ENCODE data around the gene COL23A1.

COL23A1 gene

DNA sequence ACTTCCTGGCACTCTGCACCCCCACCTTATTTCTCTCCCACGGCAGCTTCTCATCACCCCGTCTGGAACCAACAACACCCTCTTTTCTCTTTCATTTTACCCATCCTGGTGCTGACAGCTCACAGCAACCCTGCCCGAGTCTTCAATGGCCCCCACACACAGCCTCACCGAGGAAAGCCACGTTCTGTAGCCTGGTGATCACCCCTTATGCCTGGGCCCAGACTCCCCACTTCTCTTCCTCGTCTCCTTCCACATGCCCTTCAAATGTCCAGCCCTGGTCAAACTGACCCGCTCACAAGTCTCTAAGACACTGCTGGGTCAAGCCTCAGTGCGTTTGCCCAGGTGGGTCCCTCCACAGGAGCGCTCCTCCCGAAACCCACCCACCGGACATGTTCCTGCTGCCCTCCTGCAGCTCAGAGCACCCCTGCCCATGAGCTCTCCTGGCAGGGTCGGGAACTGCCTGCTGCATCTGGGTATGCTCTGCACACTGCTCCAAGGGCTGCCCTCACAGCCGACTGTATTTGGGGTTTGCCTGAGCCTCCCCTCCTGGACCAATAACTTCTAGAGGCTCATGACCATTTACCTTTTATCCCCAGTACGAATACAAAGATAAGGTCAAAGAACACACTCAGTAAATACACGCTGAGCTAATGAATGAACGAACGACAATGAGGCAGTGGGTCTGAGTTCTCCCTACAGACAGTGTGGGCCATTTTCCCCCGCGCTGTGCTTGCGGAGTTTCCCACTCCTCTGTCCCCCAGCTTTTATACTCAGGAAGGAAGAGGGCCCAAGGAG lies 202.9 kb downstream of the COL23A1 start:
- DNase-seq = no peak

- no peak for DNase-seq
Observed at GRCh38 chr5:178386336-178386931, 203.8 kb downstream of the COL23A1 start.

GRCh38 chr5:178385496-178385890 lies 204.7 kb downstream of the COL23A1 start:
- no peak for DNase-seq

DNA sequence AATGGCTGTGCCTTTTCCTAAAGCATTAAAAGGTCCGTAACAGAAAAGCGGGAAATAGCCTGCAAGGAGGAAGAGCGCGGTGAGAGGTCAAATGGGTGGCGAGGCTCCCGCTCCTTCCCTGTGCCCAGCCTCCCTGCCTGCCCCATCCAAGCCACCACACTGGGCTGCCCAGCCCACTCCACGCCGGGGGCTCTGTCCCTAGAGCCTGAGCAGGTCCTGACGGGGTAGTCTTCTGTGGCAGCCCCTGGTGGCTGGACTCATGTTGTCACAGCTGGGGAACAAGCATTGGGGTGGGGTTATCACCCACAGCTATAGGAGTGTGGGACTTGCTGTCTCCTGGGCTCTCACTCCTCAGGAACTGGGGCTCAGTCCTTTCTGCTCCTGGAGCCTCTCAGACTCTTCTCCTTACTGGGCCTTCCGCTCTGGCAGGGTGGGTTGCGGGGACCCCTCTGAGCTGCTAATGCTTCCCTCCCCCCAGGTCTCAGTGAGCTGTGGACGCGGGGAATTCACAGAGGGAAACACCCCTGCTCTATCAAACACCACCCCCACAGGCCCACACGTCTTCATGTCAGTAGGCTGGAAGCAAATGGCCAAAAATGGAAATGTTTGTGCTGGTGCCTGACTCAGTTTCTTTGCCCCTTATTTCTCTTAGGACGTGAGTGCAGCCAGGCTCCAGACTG lies 205.2 kb downstream of the COL23A1 start:
- DNase-seq = no peak

- no peak for DNase-seq
Observed at GRCh38 chr5:178383919-178384815, 206.0 kb downstream of the COL23A1 start.

DNA sequence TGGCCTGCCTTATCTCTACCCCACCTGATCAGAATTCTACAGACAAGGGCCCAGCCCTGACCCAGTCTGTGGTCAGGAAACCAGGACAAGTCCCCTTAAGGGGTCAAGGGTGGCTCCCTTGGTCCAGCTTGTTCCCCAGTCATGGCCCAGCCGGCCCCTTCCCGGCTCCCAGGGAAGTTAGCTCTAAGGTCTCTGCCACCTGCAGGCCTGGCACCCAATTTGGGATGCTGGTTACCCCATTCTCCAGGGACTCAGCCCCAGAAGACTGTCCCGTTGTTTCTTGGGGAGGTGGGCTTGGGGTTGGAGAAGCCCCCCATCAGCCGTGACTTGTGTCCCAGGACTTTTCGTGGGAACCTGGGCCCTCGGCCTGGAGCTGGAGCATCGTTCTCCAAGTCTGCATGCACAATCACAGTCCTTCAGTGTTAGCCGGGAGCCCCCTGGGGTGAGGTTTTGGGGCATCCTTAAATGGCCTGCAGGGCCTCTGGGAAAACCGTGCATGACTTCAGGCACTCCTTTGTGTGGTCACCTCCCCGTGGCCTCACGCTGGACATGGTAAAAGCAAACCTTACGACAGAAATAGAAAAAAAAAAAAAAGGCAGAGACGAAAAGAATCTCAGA lies 206.8 kb downstream of the COL23A1 start:
- DNase-seq = no peak

DNA sequence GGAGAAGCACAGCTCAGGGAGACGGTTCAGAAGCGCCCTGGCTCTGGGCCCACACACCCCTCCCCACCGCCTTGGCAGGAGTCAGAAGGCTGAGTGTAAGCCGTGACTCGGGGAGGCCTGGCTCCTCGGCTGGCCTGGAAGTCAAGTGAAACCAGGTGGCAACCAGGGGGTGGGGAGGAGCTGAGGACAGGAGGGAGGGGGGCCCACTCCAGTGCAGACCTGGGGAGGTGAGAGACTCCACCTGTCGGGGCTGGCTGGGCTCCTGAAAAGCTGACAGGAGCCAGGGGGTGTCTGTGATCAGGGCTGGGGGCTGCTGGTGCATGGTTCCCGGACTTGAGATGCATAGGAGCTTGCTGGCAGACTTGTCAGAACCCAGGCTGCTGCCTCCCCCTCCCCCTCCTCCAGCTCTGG lies 207.4 kb downstream of the COL23A1 start:
- DNase-seq = no peak

DNA sequence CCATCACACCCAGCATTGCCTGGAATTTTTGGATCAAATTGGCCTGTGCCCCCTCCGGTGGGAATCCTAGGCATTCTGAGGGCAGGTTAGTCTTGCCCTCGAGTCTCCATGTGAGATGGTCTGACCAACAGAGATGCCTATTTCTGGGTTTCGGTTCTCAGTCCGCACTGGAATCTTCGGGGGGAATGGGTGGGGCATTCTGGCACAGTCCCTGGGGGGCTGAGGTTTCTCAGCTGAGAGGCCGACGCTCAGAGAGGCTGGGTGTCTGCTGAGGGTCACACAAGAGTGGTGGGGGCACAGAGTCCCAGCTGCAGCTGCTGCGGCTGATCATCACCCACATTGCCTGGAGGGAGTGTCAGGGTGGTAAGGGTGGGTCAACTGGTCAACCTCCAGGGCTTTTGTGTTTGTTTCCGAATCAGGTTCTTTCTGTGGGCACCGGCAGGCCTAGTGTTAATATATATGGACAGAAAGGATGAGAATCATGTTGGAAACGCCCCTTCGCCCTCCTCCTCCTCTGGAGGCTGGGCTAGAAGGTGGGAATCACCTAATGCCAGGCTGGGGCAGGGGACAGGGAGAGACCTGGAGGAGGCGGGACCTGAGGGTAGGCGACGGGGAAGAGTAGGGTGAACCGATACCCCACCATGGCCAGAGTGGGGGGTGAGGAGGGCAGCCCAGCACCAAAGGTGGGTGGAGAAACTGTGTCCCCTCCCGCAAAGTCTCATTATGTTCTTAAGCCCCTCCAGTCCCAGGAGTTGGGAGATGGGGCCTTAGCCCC lies 208.1 kb downstream of the COL23A1 start:
- DNase-seq = no peak

- DNase-seq = no peak
Observed at GRCh38 chr5:178381206-178381605, 209.0 kb downstream of the COL23A1 start.

DNA sequence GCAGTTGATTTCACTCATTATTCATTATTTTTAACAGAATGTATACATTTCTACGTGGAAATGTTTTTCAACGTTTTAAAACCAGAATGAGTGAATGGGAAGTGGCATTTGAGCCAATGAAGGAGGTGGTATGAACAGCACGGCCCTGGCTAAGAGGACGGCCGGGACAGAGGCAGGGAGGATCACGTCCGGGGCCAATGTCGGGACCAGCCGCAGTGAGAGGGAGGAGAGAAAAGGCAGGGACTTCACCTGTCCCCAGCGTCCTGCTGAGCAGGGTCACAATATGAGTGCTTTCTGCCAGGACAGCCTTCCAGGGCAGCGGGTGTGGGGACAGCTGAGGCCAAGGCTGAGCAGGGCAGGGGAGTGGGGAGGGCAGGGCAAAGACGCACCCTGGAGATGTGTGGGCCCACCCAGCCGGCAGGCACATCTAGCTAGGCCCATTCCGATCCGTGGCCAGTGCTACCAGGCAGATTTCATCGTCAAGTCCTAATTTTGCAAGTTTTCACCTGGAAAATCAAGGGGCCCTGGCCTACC lies 209.6 kb downstream of the COL23A1 start:
- no peak for DNase-seq

- no peak for DNase-seq
Observed at GRCh38 chr5:178380086-178380485, 210.1 kb downstream of the COL23A1 start.

DNA sequence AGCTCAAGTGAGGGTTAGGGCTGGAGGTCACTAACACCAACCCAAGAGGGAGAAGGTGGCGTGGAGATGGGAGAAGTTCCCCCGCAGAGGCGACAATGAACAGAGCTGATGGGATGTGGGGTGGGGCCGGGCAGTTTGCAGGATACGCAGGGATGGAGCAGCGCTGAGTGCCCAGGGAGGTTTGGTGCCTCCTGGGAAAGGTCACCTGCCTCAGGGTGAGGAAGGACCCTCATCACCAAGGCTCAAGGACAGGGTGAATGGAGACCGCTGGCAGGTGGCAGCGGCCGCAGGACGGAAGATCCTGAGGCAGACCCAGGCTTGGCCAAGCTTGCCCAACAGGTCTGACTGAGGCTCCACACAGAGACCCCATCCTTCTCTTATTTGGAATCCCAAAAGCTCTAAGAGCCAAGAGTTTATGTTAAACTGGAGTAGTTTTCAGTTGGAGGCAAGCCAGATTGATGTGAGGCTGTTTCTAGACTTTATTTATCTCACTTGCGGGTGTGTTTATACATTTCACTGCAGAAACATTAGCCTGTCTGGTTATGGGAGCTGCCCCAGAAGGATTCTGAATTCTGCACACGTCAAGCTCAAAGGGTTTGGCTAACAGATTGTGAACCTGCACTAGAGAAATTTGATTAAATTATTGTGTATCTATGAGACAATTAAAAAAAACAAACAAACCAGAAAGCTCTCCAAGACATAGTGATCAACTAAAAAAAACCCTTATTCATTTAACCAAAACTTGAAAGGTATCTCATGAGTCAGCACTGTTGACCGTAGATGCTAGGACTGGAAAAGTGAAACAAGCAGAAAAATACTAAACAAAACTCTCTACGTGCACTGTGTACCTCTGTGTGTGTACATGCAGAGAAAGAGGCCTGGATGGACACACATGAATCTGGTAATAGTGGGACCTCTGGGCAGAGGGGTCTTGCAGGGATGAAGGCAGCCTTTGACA lies 211.4 kb downstream of the COL23A1 start:
- DNase-seq = no peak

- DNase-seq = no peak
Observed at GRCh38 chr5:178377583-178378270, 212.5 kb downstream of the COL23A1 start.

DNA sequence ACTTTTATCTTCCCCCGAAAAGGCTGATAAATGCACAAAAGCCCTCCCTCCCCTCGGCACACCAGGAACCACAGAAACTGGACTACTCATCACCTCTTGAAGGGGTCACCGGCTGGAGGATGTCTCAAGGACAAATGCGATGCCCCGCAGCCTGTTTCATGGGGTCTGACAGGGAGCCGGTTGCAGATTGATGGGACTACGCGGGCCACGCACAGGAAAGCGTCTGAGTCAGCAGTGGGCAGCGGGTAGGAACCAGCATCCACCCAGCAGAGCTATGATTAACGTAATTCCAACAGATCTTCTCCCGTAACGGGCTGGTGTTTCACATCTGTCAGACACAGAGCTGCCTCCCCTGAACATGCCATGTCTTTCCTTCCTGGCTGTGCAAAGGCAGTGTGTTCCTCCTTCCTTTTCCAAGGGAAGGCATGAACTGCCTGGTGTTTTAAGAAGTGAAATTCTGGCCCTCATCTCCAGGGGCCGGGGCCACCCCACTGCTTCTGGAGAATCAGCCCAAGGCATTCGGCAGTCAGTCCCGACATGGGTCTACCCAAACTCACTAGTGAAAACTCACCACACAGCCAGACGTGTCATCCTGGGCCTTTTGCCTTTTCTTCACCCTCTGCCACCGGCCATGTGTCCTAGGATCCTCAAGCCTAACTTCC lies 213.1 kb downstream of the COL23A1 start:
- DNase-seq = no peak

DNA sequence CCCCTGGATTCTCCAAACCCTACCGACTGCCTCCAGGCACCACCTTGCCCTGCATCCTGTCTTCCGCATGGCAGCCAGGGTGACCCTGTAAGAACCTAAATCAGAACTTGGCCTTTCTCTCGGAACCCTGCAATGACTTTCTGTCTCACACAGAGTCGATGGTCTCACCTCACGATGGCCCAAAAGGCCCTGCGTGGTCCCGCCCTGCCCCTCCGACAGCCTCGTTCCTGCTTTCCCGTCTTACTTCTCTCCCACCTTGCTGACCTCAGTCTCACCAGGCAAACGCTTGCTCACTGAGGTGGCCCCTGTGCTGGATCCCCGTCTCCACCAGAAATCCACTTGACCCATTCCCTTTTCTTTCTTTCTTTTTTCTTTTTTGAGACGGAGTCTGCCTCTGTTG lies 214.8 kb downstream of the COL23A1 start:
- DNase-seq = no peak

DNA sequence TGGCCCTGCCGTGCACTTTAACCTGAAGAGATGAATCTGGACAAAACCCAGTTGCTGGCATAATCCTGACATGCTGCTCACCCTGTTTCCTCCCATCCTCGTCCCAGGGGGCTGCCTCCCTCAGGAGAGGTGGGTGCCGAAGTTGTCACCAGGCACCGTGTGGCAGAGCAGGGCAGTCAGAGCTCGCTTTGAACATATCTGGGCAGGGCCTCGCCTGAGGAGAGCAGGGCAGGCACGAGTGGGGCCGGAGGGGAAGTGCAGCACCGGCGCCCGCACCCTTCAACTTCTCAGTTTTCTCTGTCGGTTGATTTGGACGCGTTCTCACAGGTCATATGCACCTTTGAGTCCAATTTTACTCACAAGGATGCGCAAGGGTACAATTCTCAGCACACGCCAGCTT lies 216.5 kb downstream of the COL23A1 start:
- DNase-seq = no peak

- no peak for DNase-seq
Observed at GRCh38 chr5:178372142-178372571, 218.0 kb downstream of the COL23A1 start.

DNA sequence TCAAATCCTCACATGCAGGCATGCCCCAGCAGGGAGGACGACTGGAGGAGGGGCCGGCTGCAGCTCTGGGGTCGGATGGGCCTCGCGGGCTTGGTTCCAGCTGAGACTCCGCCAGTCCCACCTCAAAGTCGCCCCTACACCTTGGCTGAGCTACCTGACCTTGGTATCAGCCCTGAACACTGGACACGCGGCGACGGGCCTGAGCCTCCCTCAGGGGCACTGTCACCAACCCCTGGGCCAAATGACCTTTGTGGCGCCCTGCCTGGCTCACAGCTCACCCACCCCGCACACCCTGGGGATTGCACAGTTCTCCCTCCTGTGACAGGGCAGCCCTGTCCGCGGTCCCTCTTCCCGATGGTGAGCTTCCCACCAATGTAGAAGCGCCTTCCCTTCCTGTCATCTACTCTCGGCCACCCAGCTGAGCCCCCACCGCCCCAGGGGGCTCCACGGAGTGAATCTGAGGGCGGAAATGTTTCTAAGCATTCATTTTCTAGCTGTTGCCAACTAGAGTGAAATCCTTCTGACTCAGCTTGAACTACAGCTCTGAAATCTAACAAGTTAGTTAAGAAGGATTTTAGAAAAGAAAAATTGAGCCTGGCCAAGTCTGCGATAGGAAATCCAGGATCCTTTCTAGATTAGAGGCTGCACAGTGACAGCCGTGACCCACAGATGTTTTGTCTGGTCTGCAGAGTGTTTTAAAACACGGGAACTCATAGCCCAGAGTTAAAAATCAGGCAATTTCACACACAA lies 218.7 kb downstream of the COL23A1 start:
- no peak for DNase-seq
